A673 (cell line): Measurements from ENCODE around the gene SARDH. TPM values are rescaled to one million over a fixed set of nuclear protein-coding genes. Genes with fewer than 3 reads are reported as not detected.

Experiments used
- BruUV-seq: library from RNA; stranded (reverse); fragments of 400-500 nt; replicated peaks from 2 replicates; lab custom pipeline; 2021; lab: Mats Ljungman, UMichigan
- CTCF ChIA-PET: fragments of 300-600 bp; sonication (Branson Sonifier 250); formaldehyde crosslinking; loops from one replicate; lab custom pipeline; 2022; ENCODE audit warnings: antibody characterized with exemption; lab: Charles Lee
- POLR2A ChIA-PET: fragments of 300-600 bp; sonication (Branson Sonifier 250); formaldehyde crosslinking; loops from one replicate; lab custom pipeline; 2022; ENCODE audit warnings: antibody characterized with exemption; ENCODE audit not compliant: low non-redundant PET; lab: Charles Lee
- DNase-seq: peaks from one replicate; pipeline ENCODE4 v3.0.0-alpha.2; 2015; ENCODE audit warnings: low spot score
- H3K27ac ChIP-seq: fragments of 200-600 bp; sonication (generic); 2 replicates; pipeline ENCODE4 v1.5.1; 2016; ENCODE audit warnings: mixed run types, low read depth, mild to moderate bottlenecking, mixed read lengths, antibody characterized with exemption, low read length; ENCODE audit not compliant: poor library complexity, severe bottlenecking
- H3K27me3 ChIP-seq: fragments of 200-600 bp; sonication (generic); replicated peaks from 2 replicates; pipeline ENCODE4 v1.6.1; 2017; ENCODE audit warnings: mixed run types, low read depth, mild to moderate bottlenecking, mixed read lengths, antibody characterized with exemption, low read length; ENCODE audit not compliant: insufficient read depth, poor library complexity
- H3K36me3 ChIP-seq: fragments of 200-600 bp; sonication (generic); 2 replicates; pipeline ENCODE4 v1.6.1; 2016; ENCODE audit warnings: mixed run types, mild to moderate bottlenecking, mixed read lengths, antibody characterized with exemption, low read length; ENCODE audit not compliant: insufficient read depth, poor library complexity, severe bottlenecking
- H3K4me1 ChIP-seq: fragments of 200-600 bp; sonication (generic); 2 replicates; pipeline ENCODE4 v1.6.1; 2017; ENCODE audit warnings: mixed run types, mild to moderate bottlenecking, mixed read lengths, antibody characterized with exemption, low read length; ENCODE audit not compliant: insufficient read depth, poor library complexity, severe bottlenecking
- H3K4me3 ChIP-seq: fragments of 200-600 bp; sonication (generic); 2 replicates; pipeline ENCODE4 v1.5.1; 2016; ENCODE audit warnings: low read depth, mixed run types, mild to moderate bottlenecking, mixed read lengths, low read length; ENCODE audit not compliant: poor library complexity, severe bottlenecking
- H3K9me3 ChIP-seq: fragments of 200-600 bp; sonication (generic); 2 replicates; pipeline ENCODE4 v1.6.1; 2016; ENCODE audit warnings: mixed run types, low read depth, mild to moderate bottlenecking, mixed read lengths, antibody characterized with exemption, low read length; ENCODE audit not compliant: poor library complexity, severe bottlenecking
- EZH2 ChIP-seq: fragments of 200-600 bp; sonication (generic); IDR thresholded peaks from 2 replicates; pipeline ENCODE4 v1.6.1; 2017; ENCODE audit warnings: borderline replicate concordance, low read depth, mild to moderate bottlenecking, mixed read lengths, antibody characterized with exemption, low read length; ENCODE audit not compliant: poor library complexity, severe bottlenecking
- intact Hi-C: fragments of 100-400 bp; cut with micrococcal nuclease; formaldehyde crosslinking; loops from one replicate; pipeline ENCODE4 v1.10.0; 2022; ENCODE audit not compliant: unreplicated experiment
- total RNA-seq: library from RNA; stranded (reverse); gene quantifications from 2 replicates; pipeline ENCODE4 v1.2.3, GENCODE V29; 2021
- TF ChIP-seq, protein P1 (sequence below): fragments of 300-800, 200-600 bp; sonication (generic); conservative IDR thresholded peaks from 2 replicates; pipeline ENCODE4 v1.5.1; 2017; ENCODE audit warnings: low read depth, mild to moderate bottlenecking, antibody characterized with exemption, low read length, moderate library complexity, mixed read lengths

The SARDH gene
- total RNA-seq, 1 experiment from 2014 or later, result 0.37 TPM

DNA sequence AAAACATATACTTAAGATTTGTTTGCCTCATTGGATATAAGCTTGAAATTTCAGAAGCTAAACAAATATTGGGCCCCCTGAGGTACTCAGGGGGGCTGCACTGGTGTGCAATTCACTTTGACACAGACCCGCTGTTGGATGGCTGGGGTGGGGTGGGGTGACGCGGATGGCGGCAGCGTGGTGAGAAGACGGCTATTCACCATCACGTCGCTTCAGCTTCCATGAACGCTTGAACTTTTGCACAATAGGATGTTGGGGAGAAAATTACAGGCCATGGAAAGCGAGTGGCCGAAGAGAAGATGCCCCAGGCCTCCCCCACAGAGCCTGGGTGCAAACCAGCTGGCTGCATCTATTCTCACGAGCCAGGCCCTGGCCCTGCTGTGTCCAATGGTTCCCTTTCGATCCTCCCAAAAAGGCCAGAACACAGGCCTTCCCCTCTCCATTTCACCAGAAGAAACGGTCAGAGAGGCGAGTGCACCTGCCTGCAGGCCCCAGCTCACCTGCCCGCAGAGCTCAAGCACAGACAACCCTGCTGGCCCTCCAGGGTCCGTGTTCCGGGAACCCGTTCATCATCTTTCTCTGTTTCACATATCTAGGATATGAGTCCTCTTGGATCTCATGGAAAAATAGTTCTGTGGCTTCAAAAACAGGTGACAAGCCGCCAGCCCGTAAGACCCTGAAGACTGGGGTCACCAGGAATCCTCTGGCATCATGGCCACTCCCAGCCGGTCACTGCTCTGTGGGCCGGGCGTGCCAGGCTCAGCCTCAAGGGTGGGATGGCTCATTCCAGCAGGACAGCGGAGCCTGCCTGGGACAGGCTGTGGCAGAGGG lies 46.8 kb upstream of the SARDH start:
- DNase-seq, result no peak
- Histone ChIP-seq H3K4me1 (peaks cover 27% of the 10 kb centered on the region), H3K27me3 (no peaks in the 10 kb centered on the region), H3K9me3 (no peaks in the 10 kb centered on the region), H3K36me3 (no peaks in the 10 kb centered on the region), H3K27ac (no peak overlapping the region), H3K4me3 (no peak overlapping the region)
- POLR2A ChIA-PET, result no interaction called here
- TF ChIP-seq, protein P1, sequence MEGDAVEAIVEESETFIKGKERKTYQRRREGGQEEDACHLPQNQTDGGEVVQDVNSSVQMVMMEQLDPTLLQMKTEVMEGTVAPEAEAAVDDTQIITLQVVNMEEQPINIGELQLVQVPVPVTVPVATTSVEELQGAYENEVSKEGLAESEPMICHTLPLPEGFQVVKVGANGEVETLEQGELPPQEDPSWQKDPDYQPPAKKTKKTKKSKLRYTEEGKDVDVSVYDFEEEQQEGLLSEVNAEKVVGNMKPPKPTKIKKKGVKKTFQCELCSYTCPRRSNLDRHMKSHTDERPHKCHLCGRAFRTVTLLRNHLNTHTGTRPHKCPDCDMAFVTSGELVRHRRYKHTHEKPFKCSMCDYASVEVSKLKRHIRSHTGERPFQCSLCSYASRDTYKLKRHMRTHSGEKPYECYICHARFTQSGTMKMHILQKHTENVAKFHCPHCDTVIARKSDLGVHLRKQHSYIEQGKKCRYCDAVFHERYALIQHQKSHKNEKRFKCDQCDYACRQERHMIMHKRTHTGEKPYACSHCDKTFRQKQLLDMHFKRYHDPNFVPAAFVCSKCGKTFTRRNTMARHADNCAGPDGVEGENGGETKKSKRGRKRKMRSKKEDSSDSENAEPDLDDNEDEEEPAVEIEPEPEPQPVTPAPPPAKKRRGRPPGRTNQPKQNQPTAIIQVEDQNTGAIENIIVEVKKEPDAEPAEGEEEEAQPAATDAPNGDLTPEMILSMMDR, result no peak
- no peak for TF ChIP-seq EZH2
- BruUV-seq, result no TSS peak
- intact Hi-C loops, result no loop called here
- CTCF ChIA-PET, result interaction anchor here (5.5 kb wide), 1 partner anchor 209 kb away, joined by 54 read pairs; no protein-coding TSS in a partner anchor

DNA sequence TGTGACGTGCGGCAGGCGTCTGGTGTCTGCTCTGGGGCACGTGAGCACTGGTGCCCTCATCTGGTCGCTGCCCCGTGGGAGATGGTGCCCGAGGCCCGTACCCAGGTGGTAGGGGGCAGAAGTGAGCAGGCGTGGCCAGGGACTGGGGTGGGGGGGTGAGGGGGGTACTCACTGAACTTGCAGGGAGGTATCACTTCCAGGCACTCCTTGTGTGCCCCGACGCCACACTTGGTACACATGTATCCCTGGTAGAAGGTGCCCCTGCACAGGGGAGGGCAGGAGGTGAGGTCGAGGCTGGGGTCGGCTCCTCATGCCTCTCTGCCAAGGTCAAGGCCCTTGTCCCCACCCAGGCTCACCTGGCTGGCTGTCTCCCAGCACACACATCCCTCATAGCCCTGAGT lies 45.2 kb upstream of the SARDH start:
- intact Hi-C loops, result no loop called here
- POLR2A ChIA-PET, result no interaction called here

DNA sequence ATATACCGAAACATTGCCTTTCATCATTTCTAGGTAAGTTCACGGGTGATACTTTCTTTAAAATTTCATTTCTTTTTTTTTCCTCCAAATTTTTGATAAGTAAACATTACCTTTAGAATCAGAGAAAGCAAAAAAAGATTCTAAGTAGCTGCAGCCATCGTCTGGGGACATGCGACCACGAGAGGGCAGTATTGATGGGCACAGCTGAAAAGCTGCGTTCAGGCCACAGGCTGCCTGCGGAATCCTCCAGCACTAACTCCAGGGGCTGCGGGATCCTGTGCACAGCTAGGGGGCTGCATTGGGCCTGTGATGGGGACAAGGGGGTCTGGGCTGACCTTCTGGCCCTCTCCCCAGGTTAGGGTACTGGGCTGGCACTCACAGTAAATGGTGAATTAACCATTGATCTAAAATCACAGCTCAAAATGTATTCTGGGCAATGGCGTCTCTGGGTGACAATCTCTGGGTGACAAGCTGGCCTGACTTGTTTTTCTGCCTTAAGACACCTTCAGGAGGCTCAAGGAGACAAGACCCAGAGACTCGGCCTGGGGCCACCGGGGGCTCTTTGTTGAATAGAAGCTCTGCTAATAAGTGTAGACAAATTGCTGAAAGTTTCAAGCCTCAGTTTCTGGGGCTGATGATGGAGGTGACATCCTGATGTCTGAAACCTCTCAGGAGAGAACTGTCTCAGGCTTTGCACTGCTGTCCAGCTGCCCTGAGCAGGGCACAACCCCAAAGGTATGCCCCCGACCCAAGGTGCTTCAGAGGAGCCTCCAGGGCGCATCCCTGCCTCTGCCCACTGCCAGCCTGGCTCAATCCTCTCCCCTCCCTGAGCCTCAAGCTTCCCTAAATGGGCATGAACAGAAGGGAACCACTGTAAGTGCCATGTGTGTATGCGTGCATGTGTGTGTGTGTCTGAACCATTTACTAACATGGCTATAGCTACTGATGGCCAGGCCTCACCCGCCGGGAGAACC lies 44.3 kb upstream of the SARDH start:
- Histone ChIP-seq H3K4me3 (no peak overlapping the region), H3K27me3 (no peaks in the 10 kb centered on the region), H3K27ac (no peak overlapping the region), H3K4me1 (peaks cover 2% of the 10 kb centered on the region), H3K9me3 (no peaks in the 10 kb centered on the region), H3K36me3 (no peaks in the 10 kb centered on the region)
- CTCF ChIA-PET, result interaction anchor here (0.6 to 5.5 kb wide), 6 partner anchors 8 to 243 kb away, joined by 3 to 54 read pairs (median 4); partner anchors contain the start of gene BRD3OS
- POLR2A ChIA-PET, result no interaction called here
- intact Hi-C loops, result loop anchor here (1.0 kb wide), 1 partner anchor 212 kb away; no protein-coding TSS in a partner anchor
- DNase-seq, result peak; percentile 78
- TF ChIP-seq, protein P1, result peak; percentile 94
- TF ChIP-seq EZH2, result no peak
- no TSS peak for BruUV-seq

More for the DNA sequence above, 45.2 kb upstream of the SARDH start:
- Histone ChIP-seq H3K27ac (no peak overlapping the region), H3K27me3 (no peaks in the 10 kb centered on the region), H3K36me3 (no peaks in the 10 kb centered on the region), H3K9me3 (no peaks in the 10 kb centered on the region), H3K4me3 (no peak overlapping the region), H3K4me1 (peaks cover 11% of the 10 kb centered on the region)
- BruUV-seq, result no TSS peak
- no peak for DNase-seq
- CTCF ChIA-PET, result interaction anchor here (1.5 to 5.5 kb wide), 2 partner anchors 10 to 211 kb away, joined by 3 to 54 read pairs; no protein-coding TSS in a partner anchor
- TF ChIP-seq, protein P1, result no peak
- TF ChIP-seq EZH2, result no peak
